ENCODE results near the gene TRIM32.

- TF ChIP-seq ZSCAN20 (CRISPR knock-in tag; IDR thresholded peaks at IDR 0.05): no peak
- TF ChIP-seq CTCF (IDR thresholded peaks at IDR 0.05): no peak
- TF ChIP-seq POLR2A (IDR thresholded peaks at IDR 0.05; ENCODE audit: low read length): no peak
- no peak for TF ChIP-seq ZC3H11A (IDR thresholded peaks at IDR 0.05)
- TF ChIP-seq EP300 (IDR thresholded peaks at IDR 0.05): no peak
- TF ChIP-seq KDM5A (IDR thresholded peaks at IDR 0.05): no peak
Observed at GRCh38 chr9:116697362-116697761, 10.3 kb downstream of the TRIM32 start.
